Lower lobe of right lung (tissue), 2 donors: ENCODE results near the gene PLEKHG7. TPM values are rescaled to one million over a fixed set of nuclear protein-coding genes. Genes with fewer than 3 reads are reported as not detected.

Experiments
- ATAC-seq, 2 donors: fragments of 200-7000 bp; cut with Tn5 transposase; one replicate each; pipeline ENCODE4 v1.9.1; 2020 to 2022; ENCODE audit warnings: mild to moderate bottlenecking in 2 of 2, moderate library complexity in 2 of 2
- DNase-seq: peaks from one replicate; pipeline ENCODE4 v3.0.0-alpha.2; 2020
- H3K27ac ChIP-seq: fragments of 200-600 bp; one replicate; pipeline ENCODE4 v1.8.0; 2022
- H3K27me3 ChIP-seq: fragments of 200-600 bp; one replicate; pipeline ENCODE4 v1.8.0; 2022; ENCODE audit warnings: low read depth
- H3K36me3 ChIP-seq: fragments of 200-600 bp; one replicate; pipeline ENCODE4 v1.8.0; 2022; ENCODE audit warnings: mild to moderate bottlenecking
- H3K4me1 ChIP-seq: fragments of 200-600 bp; one replicate; pipeline ENCODE4 v1.8.0; 2022
- H3K4me3 ChIP-seq: fragments of 200-600 bp; one replicate; pipeline ENCODE4 v1.8.0; 2022; ENCODE audit warnings: mild to moderate bottlenecking
- H3K9me3 ChIP-seq: fragments of 200-600 bp; one replicate; pipeline ENCODE4 v1.8.0; 2022
- intact Hi-C: fragments of 100-400 bp; cut with DNase I; formaldehyde crosslinking; loops from one replicate; pipeline ENCODE4 v1.11.0; 2022
- total RNA-seq: library from RNA; stranded (reverse); fragmentation: NEBNext Ultra II Directional; extraction: Animal tissue kit (Norgen Biotek cat#: 25700); gene quantifications from one replicate; pipeline ENCODE4 v1.2.1, GENCODE V29; 2021
- TF ChIP-seq, protein P1 (sequence below): fragments of 200-600 bp; IDR thresholded peaks from one replicate; pipeline ENCODE4 v1.8.0; 2022; ENCODE audit warnings: antibody characterized with exemption, mild to moderate bottlenecking
- donor health status: DM: no; HTN: yes; CAD: no; lungs with severe emphysema.

The PLEKHG7 gene
- total RNA-seq, 1 donor from 2014 or later: 1.6 TPM

DNA sequence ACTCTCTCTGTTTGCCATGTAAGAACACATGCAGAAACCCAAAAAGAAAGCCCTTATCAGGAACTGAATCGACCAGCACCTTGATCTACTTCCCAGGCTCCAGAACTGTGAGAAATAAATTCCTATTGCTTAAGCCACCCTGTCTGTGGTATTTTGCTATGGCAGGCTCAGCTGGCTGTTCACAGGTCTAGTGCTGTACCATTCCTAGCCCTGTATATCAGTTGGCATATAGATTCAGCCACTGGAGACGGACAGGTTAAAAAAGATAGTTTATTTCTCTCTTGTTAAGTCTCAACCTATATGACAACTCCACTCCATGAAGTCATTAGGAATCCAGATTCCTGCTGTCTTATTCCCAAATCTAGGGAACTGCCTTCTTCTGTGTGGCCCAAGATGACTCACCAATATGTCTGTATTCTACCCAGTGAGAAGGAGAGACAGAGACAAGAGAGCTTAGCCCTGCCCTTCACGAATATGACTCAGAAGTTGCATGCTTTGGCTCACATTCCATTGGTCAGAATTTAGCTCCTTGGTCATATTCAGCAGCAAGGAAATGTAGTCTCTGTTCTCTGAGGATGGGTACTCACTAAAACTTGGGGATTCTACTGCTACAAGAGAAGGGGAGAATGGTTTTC is 57.0 kb downstream of the PLEKHG7 start:
- H3K4me1 ChIP-seq: no peaks in the 10 kb centered on the region
- TF ChIP-seq, protein P1, sequence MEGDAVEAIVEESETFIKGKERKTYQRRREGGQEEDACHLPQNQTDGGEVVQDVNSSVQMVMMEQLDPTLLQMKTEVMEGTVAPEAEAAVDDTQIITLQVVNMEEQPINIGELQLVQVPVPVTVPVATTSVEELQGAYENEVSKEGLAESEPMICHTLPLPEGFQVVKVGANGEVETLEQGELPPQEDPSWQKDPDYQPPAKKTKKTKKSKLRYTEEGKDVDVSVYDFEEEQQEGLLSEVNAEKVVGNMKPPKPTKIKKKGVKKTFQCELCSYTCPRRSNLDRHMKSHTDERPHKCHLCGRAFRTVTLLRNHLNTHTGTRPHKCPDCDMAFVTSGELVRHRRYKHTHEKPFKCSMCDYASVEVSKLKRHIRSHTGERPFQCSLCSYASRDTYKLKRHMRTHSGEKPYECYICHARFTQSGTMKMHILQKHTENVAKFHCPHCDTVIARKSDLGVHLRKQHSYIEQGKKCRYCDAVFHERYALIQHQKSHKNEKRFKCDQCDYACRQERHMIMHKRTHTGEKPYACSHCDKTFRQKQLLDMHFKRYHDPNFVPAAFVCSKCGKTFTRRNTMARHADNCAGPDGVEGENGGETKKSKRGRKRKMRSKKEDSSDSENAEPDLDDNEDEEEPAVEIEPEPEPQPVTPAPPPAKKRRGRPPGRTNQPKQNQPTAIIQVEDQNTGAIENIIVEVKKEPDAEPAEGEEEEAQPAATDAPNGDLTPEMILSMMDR: no peak
- H3K27ac ChIP-seq: no peak overlapping the region
- H3K4me3 ChIP-seq: no peak overlapping the region
- no peaks in the 10 kb centered on the region for H3K27me3 ChIP-seq
- no peaks in the 10 kb centered on the region for H3K36me3 ChIP-seq
- peaks cover 3% of the 10 kb centered on the region for H3K9me3 ChIP-seq
- no peak for DNase-seq
- ATAC-seq: no peak
- intact Hi-C loops: no loop called here

- H3K9me3 ChIP-seq: peaks cover 3% of the 10 kb centered on the region
- intact Hi-C loops: no loop called here
- no peak for ATAC-seq
Observed at GRCh38 chr12:92762773-92763172, 60.0 kb downstream of the PLEKHG7 start.

DNA sequence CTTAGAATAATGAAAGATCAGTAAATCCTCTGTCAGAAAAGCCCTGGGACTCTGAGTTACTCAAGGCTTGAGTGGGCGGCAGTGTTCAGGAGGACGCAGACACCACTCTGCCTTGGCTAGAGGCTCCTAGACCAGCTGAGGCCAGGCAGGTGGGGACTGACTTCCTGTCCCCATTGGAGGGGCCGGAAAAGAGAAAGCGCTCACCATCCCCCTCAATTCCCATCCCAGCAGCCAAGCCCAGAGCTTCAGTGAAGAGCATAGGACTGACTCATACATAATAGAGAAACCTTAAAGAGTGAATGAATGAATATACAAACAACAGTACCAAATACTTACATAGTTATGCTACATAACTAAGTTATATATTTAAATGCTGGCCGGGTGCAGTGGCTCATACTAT is 62.0 kb downstream of the PLEKHG7 start:
- Histone ChIP-seq H3K36me3 (no peaks in the 10 kb centered on the region), H3K27me3 (no peaks in the 10 kb centered on the region), H3K9me3 (peaks cover 3% of the 10 kb centered on the region), H3K4me1 (peaks cover 9% of the 10 kb centered on the region), H3K4me3 (no peak overlapping the region), H3K27ac (no peak overlapping the region)
- TF ChIP-seq, protein P1: no peak
- ATAC-seq: no peak
- intact Hi-C loops: no loop called here
- DNase-seq: no peak

More at GRCh38 chr12:92762773-92763172, 60.0 kb downstream of the PLEKHG7 start:
- no peaks in the 10 kb centered on the region for H3K4me1 ChIP-seq
- H3K4me3 ChIP-seq: no peak overlapping the region
- H3K27me3 ChIP-seq: no peaks in the 10 kb centered on the region
- no peaks in the 10 kb centered on the region for H3K36me3 ChIP-seq
- H3K27ac ChIP-seq: no peak overlapping the region
- TF ChIP-seq, protein P1: no peak
- no peak for DNase-seq

DNA sequence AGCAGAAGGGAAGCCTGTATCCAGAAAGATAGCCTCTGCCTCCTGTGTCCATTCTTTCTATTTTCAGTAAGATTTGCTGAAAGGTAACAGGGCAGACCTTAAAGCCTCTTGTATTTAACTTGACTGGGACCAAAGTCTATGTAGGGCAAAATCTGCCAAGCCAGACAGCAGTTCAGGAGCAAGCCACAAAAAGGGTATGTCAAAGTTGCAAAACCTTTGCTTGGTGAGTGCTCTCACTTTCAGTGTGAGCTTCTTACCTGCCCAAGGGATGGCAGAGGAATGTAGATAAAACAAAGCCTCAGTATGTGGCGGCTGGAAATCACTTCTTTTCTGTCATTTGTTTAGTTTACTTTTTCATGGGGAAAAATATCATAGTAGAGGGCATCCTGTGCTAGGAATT is 63.1 kb downstream of the PLEKHG7 start:
- Histone ChIP-seq H3K27me3 (no peaks in the 10 kb centered on the region), H3K4me1 (peaks cover 19% of the 10 kb centered on the region), H3K27ac (no peak overlapping the region), H3K4me3 (no peak overlapping the region), H3K36me3 (no peaks in the 10 kb centered on the region), H3K9me3 (peaks cover 3% of the 10 kb centered on the region)
- TF ChIP-seq, protein P1: no peak
- ATAC-seq (no peak), DNase-seq (no peak)
- intact Hi-C loops: no loop called here

GRCh38 chr12:92769124-92769901 is 66.5 kb downstream of the PLEKHG7 start:
- Histone ChIP-seq H3K9me3 (no peaks in the 10 kb centered on the region), H3K36me3 (no peaks in the 10 kb centered on the region), H3K4me3 (no peak overlapping the region), H3K27ac (no peak overlapping the region), H3K27me3 (no peaks in the 10 kb centered on the region), H3K4me1 (peaks cover 24% of the 10 kb centered on the region)
- intact Hi-C loops: no loop called here
- peak in 1 of 2 donors; percentile 33 for ATAC-seq
- no peak for DNase-seq
- TF ChIP-seq, protein P1: no peak
